Heart right ventricle (tissue), 16 donors: Measurements from ENCODE around the gene AMIGO1. TPM values are rescaled to one million over a fixed set of nuclear protein-coding genes. Genes with fewer than 3 reads are reported as not detected.

ENCODE experiments used
- ATAC-seq, 8 donors: fragments of 200-7000 bp; cut with Tn5 transposase; one replicate each; pipeline ENCODE4 v1.9.1; 2020; ENCODE audit warnings: mild to moderate bottlenecking in 8 of 8, moderate library complexity in 8 of 8, moderate number of reproducible peaks in 1 of 8
- DNase-seq, 2 donors: peaks; one replicate each; pipeline ENCODE4 v3.0.0-alpha.2; 2020
- H3K27ac ChIP-seq, 10 donors: fragments of 200-600 bp; sonication (generic) in 2 of 10; one replicate each; pipeline versions ENCODE4 v1.5.0 to v1.8.0; 2020 to 2022; ENCODE audit warnings: mild to moderate bottlenecking in 3 of 10
- H3K27me3 ChIP-seq, 7 donors: fragments of 200-600 bp; one replicate each; pipeline ENCODE4 v1.8.0; 2021 to 2022; ENCODE audit warnings: mild to moderate bottlenecking in 2 of 7
- H3K36me3 ChIP-seq, 9 donors: fragments of 200-600 bp; sonication (generic) in 1 of 9; one replicate each; pipeline versions ENCODE4 v1.5.0 to v1.8.0; 2020 to 2022; ENCODE audit warnings: mild to moderate bottlenecking in 2 of 9
- H3K4me1 ChIP-seq, 9 donors: fragments of 200-600 bp; sonication (generic) in 1 of 9; one replicate each; pipeline versions ENCODE4 v1.5.0 to v1.8.0; 2020 to 2022; ENCODE audit warnings: mild to moderate bottlenecking in 4 of 9
- H3K4me3 ChIP-seq, 10 donors: fragments of 200-600 bp; sonication (generic) in 2 of 10; one replicate each; pipeline versions ENCODE4 v1.5.0 to v1.8.0; 2020 to 2022; ENCODE audit warnings: mild to moderate bottlenecking in 7 of 10, moderate library complexity in 2 of 10
- H3K9me3 ChIP-seq, 11 donors: fragments of 200-600 bp in 10 of 11; sonication (generic) in 2 of 11; one replicate each; pipeline versions ENCODE4 v1.5.0 to v1.8.0; 2013 to 2022; ENCODE audit warnings: mild to moderate bottlenecking in 2 of 11, control low read depth in 1 of 11, moderate library complexity in 1 of 11
- WGBS, 2 donors: extraction: QIAGEN DNeasy Blood & Tissue Kit; methylation state at CpG; one replicate each; pipeline ENCODE4 v1.1.7; 2013; ENCODE audit warnings: inconsistent platforms in 1 of 2; 5-methylcytosine and 5-hydroxymethylcytosine counted together
- intact Hi-C, 10 donors: fragments of 100-400 bp; cut with DNase I; formaldehyde crosslinking; loops; one replicate each; pipeline versions ENCODE4 v1.11.1 to v1.14.2; 2022
- polyA plus RNA-seq, 2 donors: library from polyadenylated mRNA; stranded (reverse); fragments of 200-250 nt; gene quantifications; one replicate each; pipeline ENCODE4 v1.2.3, GENCODE V29; 2013
- total RNA-seq, 10 donors: library from RNA; stranded (reverse); fragmentation: NEBNext Ultra II Directional in 3 of 10; extraction: Animal tissue kit (Norgen Biotek cat#: 25700) in 3 of 10; gene quantifications; one replicate each; pipeline versions ENCODE4 v1.2.1 to v1.2.4, GENCODE V29; 2021 to 2023
- TF ChIP-seq, protein P1 (sequence below), 9 donors: fragments of 200-600 bp; sonication (generic) in 2 of 9; IDR thresholded peaks; one replicate each; pipeline versions ENCODE4 v1.5.0 to v1.8.0; 2021 to 2022; ENCODE audit warnings: antibody characterized with exemption in 9 of 9, mild to moderate bottlenecking in 5 of 9, moderate library complexity in 1 of 9
- donor health status: Arrhythmogenic right ventricular cardiomyopathy.
- donor health status: ischemic (EF 13 %, LVEDD 7.1; RV severe dilation, severe dysfunction).
- donor health status: healthy with polysubstance abuse.
- donor health status: DM: no; HTN: yes; CAD: no.
- donor health status: DM: no; HTN: no; CAD: no.
- donor health status: ischemic (EF 25% LVEDD 6.9; RV normal size, moderate dysfunction).
- donor health status: ischemic (EF 25% LVEDD 5.7; RV mildly dilated, moderate dysfunction).
- donor health status: healthy.
- donor health status: DM: yes; HTN: yes; CAD: no.
- donor health status: Ischemic cardiomyopathy.
- donor health status: ischemic (EF 35%, LVEDD 5.7; RV mildly dilated, moderate dysfunction).
- donor health status: nonischemic (EF 11% LVEDD 7.7; RV severe dilation, severe dysfunction).
- donor health status: DM: yes; HTN: yes; CAD: no.
- donor health status: PGD.
- donor health status: ischemic (EF 29% LVEDD 5.4; RV normal size, mild dysfunction).
- donor health status: nonischemic (EF 23%, LVEDD 6.1; RV moderate dilation, normal function).

Gene AMIGO1
- total and polyA plus RNA-seq, 12 donors = 2.8 to 16.6 (median 14.5) TPM

DNA sequence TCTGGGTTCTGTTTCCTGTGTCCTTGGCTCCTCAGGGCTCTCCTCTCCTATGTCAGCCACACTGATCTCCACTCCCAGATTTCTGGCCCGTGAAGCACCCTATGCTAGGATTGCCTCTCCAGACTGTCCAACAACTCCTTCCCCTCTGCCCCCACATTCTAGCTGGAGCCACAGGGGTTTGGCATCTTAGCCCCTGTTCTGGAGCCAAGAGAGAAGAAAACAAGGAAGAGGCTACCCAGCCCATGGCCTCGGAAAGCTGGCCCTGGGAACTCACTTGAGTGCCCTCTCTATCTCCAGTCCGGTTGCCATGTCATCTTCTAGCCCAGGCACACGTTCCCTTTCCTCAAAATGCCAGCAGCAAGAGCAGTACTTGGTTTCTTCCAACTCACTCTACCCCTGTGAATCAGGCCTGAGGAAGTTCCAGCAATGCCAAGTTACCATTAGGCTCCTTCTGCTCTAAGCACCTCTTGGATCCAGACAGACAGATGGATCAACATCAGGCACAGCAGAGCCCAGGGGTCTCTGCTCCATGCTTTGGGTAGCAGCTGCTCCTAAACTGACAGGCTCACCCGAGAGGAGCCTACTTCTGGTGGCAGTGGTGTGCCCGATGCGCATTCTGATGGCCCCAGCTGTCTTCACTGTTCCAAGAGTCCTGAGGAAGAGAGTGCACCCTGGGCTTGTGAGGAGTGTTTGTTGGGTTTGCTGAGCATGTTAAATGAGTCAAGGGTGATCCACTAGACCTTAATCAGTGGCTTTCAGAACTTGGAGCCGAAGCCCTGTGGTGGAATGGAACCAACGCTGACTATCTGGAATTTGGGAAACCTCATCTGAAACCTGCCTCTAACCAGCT lies 18.5 kb upstream of the AMIGO1 start:
- Histone ChIP-seq H3K27ac (no peak overlapping the region), H3K4me1 (peaks cover 9 to 33% (median 24%) of the 10 kb centered on the region in 9 donors), H3K4me3 (no peak overlapping the region), H3K9me3 (no peaks in the 10 kb centered on the region), H3K36me3 (no peaks in the 10 kb centered on the region), H3K27me3 (peaks cover 0 to under 1% (median 0%) of the 10 kb centered on the region in 7 donors)
- TF ChIP-seq, protein P1, sequence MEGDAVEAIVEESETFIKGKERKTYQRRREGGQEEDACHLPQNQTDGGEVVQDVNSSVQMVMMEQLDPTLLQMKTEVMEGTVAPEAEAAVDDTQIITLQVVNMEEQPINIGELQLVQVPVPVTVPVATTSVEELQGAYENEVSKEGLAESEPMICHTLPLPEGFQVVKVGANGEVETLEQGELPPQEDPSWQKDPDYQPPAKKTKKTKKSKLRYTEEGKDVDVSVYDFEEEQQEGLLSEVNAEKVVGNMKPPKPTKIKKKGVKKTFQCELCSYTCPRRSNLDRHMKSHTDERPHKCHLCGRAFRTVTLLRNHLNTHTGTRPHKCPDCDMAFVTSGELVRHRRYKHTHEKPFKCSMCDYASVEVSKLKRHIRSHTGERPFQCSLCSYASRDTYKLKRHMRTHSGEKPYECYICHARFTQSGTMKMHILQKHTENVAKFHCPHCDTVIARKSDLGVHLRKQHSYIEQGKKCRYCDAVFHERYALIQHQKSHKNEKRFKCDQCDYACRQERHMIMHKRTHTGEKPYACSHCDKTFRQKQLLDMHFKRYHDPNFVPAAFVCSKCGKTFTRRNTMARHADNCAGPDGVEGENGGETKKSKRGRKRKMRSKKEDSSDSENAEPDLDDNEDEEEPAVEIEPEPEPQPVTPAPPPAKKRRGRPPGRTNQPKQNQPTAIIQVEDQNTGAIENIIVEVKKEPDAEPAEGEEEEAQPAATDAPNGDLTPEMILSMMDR (IDR thresholded peaks at IDR 0.05) = no peak
- intact Hi-C loops = loop anchor here in 1 of 10 donors (10.0 kb wide), 1 partner anchor 253 kb away; no protein-coding TSS in a partner anchor
- ATAC-seq (no peak), DNase-seq (no peak)
- WGBS, 2 donors = 86 to 88% methylated on average over 9 of the region's 9 CpGs

DNA sequence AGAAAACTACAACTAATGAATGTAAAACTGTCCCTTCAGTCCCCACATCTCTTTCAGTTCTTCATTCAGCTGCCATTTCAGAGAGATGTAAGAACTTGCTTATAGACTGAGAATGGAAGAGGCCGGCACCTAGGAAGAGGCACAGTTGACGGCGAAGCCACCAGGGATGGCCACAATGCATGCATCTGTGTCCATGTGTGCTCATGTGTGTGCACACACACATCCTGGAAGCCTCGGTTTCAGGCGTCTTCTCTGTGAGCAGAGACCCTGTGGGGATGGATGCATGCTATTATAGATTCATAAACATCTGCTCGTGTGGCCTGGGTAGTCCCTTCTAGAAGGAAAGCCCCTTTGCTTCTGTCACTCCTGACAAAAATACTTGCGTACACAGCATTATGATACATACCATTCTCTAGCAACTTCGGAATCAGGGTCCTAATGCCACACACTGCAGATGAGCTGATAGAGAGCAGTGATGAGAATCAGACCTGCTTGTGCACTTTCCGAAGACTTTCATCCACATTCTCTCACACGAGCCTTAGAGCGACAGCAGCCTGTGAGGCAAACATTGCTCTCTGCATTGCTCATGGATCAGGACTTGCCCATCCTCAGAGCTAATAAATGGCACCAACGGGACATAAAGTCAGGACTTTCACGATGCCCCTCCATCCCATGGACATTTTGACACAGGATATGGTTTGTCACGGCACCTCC lies 17.7 kb upstream of the AMIGO1 start:
- Histone ChIP-seq H3K9me3 (no peaks in the 10 kb centered on the region), H3K4me3 (no peak overlapping the region), H3K27ac (no peak overlapping the region), H3K27me3 (peaks cover 0 to 3% (median 0%) of the 10 kb centered on the region in 7 donors), H3K4me1 (peaks cover 6 to 25% (median 17%) of the 10 kb centered on the region in 9 donors), H3K36me3 (no peaks in the 10 kb centered on the region)
- ATAC-seq (no peak), DNase-seq (no peak)
- intact Hi-C loops = loop anchor here in 1 of 10 donors (10.0 kb wide), 1 partner anchor 252 kb away; no protein-coding TSS in a partner anchor
- 80 to 83% methylated on average over 14 of the region's 14 CpGs for WGBS, 2 donors
- TF ChIP-seq, protein P1 (IDR thresholded peaks at IDR 0.05) = no peak

DNA sequence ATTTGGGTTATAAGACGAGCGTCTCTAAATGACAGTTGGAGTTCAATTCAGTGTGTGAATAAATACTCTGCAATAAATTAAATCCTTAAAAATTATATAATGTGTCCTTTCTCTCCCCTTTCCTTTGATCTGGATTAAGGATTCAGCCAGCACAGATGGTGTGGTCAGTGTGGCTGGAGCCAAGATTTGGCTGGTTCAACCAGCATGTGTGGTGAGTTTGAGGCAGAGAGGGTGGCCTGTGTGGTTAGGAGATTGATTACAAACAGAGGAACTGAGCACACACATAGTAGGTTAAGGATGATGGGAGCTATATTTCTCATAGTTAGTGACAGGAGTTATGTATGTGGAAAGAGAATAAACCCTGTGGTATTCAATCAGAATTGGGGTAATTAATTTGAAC lies 14.2 kb upstream of the AMIGO1 start:
- Histone ChIP-seq H3K36me3 (no peaks in the 10 kb centered on the region), H3K4me3 (no peak overlapping the region), H3K4me1 (peaks cover 0 to 8% (median 0%) of the 10 kb centered on the region in 9 donors), H3K27ac (no peak overlapping the region), H3K9me3 (no peaks in the 10 kb centered on the region), H3K27me3 (peaks cover 0 to 3% (median 0%) of the 10 kb centered on the region in 7 donors)
- intact Hi-C loops = loop anchor here in 1 of 10 donors (10.0 kb wide), 1 partner anchor 249 kb away; no protein-coding TSS in a partner anchor
- ATAC-seq (no peak), DNase-seq (no peak)
- TF ChIP-seq, protein P1 (IDR thresholded peaks at IDR 0.05) = no peak
- 88 to 93% methylated on average over 2 of the region's 2 CpGs for WGBS, 2 donors

DNA sequence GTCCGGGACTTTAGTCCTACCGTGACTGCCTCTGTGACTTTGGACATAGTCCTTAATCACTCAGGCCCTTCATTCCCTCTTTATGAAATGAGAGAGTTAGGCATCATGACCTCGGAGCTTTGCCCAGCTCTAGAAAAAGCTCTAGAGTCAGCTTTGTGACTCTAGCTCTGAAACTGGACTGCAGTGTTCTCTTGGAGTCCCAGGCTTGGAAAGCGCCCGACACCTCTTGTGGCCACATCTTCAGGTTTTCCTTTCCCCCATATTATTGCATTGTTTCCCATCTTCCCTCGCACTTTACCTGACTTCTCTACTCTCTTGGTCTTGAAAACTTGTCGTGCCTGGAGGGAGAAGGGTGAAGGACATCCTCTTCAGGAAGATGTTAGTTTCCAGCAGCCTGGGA lies 12.5 kb upstream of the AMIGO1 start:
- TF ChIP-seq, protein P1 (IDR thresholded peaks at IDR 0.05) = no peak
- H3K9me3 ChIP-seq = no peaks in the 10 kb centered on the region
- H3K27ac ChIP-seq = no peak overlapping the region
- H3K27me3 ChIP-seq = peaks cover 0 to 3% (median 0%) of the 10 kb centered on the region in 7 donors
- intact Hi-C loops = loop anchor here in 1 of 10 donors (10.0 kb wide), 1 partner anchor 247 kb away; no protein-coding TSS in a partner anchor
- 79 to 84% methylated on average over 7 of the region's 7 CpGs for WGBS, 2 donors
- H3K36me3 ChIP-seq = no peaks in the 10 kb centered on the region
- no peak for DNase-seq
- no peak for ATAC-seq
- peaks cover 0 to 8% (median 0%) of the 10 kb centered on the region in 9 donors for H3K4me1 ChIP-seq
- H3K4me3 ChIP-seq = no peak overlapping the region
